Stimulated activated CD4-positive, alpha-beta T cell treated with anti-CD3 and anti-CD28 coated beads, Interleukin-4, amount 100 ng/mL, for 48 hours (primary cell): ENCODE results near the gene MMP25.
"Not testable (repeated sequence)": the region's sequence is repeated elsewhere in the genome, so short reads cannot be mapped to it uniquely, and the experiment has no call there.

Experiments used
- DNase-seq, 2 donors: peaks; one replicate each; pipeline ENCODE4 v3.0.0-alpha.2; 2020; ENCODE audit warnings: low read depth in 2 of 2

MMP25 gene

GRCh38 chr16:3056336-3057180 is 10.2 kb downstream of the MMP25 start:
- no peak for DNase-seq

GRCh38 chr16:3057181-3058138 is 11.1 kb downstream of the MMP25 start:
- DNase-seq, result no peak

GRCh38 chr16:3058139-3059030 is 12.0 kb downstream of the MMP25 start:
- no peak for DNase-seq

DNA sequence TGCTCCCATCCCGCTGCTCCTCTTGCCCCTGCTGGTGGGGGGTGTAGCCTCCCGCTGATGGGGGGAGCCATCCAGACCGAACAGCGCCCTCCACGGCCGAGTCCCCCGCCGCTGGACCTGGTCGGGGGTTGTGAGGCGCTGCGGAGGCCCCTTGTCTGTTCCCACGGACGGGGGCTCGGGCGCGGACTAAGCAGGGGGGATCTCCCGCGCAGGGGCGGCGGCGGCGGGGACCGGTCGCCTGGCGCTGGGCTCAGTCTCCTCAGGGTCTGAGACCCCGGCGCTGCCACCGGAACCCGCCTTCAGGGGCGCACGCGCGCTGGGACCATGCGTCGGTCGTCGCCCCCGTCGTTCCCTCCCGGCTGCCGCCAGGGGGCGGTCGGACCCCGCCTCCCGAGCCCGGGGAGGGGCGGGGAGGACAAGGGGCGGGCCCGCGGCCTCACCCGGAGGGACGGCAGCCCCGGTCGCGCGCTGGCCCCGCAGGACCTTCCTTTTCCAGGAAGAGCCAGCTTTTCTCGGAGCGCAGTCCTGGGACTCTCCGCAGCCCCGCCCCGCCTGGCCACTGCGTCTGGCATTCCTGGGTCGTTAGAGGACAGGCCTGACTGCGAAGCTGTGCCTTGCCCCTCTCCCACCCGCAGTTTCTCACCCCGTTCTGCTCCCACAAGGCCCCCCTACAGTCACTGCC is 12.8 kb downstream of the MMP25 start:
- peak; percentile 83 to 84 for DNase-seq

- no peak for DNase-seq
Measured at GRCh38 chr16:3059723-3060242, 13.4 kb downstream of the MMP25 start.

DNA sequence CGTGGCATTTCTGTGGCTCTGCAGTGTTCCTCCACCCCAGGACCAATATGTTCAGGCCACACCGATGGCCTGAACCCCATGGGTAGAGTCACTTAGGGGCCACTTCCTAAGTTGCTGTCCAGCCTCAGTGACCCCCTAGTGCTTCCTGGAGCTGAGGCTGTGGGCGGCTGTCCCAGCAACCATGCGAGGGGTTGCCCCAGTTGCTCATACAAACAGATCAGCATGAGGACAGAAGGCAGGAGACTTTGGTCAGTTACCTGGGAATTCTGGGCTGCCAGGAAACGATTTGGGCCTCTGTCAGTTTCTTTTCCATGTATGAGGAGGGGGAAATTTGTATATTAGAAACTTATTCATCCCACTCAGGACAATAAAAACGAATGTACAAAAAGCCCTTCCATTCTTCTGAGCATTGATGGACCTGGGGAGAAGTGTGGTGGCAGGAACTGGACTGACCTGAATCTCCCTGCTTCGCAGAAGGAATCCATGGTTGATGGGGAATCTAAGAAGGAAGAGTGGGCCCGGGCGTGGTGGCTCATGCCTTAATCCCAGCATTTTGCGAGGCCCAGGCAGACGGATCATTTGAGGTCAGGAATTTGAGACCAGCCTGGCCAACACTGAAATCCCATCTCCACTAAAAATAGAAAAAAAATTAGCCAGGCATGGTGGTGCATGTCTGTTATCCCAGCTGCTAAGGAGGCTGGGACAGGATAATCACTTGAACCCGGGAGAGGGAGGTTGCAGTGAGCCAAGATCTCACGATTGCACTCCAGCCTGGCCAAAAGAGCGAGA is 14.2 kb downstream of the MMP25 start:
- no peak for DNase-seq

GRCh38 chr16:3062553-3062952 is 16.2 kb downstream of the MMP25 start:
- DNase-seq, result no peak

DNA sequence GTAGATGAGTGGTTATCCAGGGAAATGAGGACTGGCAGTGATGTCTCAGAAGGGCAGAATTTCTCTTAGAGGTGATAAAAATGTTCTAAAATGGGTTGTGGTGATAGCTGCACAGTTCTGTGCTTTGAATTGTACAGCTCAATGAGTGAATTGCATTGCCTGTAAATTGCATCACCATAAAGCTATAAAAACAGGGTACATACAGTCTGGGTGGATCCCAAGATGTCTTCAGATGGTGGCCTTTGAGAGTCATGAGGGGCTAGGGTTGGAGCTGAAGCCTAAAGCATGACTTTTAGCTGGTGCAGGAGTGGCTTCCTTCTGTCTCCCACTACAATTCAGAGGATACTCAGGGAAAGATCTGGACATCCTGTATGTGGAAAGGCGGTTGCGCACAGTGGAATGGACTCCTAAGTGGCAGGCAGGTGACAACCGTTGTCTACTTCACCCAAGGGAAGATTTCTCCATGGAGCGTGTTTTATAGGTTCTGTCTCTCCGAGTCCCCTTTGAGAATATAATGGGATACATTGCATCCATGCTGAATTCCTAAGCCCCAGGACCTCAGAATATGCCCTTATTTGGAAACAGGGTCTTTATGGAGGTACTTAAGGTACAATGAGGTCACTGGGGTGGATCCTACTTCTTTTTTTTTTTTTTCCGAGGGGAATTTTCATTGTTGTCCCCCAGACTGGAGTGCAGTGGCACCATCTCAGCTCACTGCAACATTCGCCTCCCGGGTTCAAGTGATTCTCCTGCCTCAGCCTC is 17.4 kb downstream of the MMP25 start:
- DNase-seq, result no peak

DNA sequence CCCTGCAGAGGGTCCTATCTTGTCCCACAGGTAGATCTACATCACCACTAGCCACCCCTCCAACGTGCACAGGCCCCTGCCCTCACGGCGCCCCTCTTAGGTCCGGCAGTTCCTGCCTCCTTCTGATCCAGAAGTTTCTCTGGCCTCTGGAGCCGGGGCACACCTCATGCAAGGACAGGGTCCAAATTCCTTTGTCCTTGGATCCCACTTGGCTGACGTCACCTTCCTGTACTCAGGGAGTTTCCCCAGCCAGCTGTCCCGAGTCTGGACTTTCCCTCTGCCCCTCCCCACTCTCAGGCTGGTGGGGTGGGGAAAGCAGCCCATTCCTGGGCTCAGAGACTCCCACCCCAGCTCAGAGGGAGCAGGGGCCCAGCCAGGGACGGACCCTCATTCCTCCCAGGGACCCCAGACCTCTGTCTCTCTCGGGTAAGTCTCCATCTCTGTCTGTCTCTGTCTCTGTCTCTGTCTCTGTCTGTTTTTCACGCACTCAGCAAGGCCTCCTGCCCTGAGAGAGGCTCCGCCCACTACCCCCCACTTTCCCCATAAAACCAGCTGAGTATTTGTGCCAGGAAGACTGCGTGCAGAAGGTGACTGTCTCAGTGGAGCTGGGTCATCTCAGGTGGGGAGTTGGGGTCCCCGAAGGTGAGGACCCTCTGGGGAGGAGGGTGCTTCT is 18.8 kb downstream of the MMP25 start, which contains the start of gene IL32:
IL32 (plus strand) TSS at position 572 of the 673 bp plus-strand sequence. CDS start 172 bp downstream, outside the sequence.
- DNase-seq, result peak; percentile 56 to 74

- no peak for DNase-seq
Measured at GRCh38 chr16:3065742-3066439, 19.5 kb downstream of the MMP25 start.

GRCh38 chr16:3066440-3066748 is 20.0 kb downstream of the MMP25 start:
- DNase-seq, result no peak

- DNase-seq, result no peak
Measured at GRCh38 chr16:3068487-3068886, 22.1 kb downstream of the MMP25 start.

DNA sequence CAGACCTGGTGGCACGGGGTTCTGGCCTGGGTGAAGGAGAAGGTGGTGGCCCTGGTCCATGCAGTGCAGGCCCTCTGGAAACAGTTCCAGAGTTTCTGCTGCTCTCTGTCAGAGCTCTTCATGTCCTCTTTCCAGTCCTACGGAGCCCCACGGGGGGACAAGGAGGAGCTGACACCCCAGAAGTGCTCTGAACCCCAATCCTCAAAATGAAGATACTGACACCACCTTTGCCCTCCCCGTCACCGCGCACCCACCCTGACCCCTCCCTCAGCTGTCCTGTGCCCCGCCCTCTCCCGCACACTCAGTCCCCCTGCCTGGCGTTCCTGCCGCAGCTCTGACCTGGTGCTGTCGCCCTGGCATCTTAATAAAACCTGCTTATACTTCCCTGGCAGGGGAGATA is 22.8 kb downstream of the MMP25 start:
- not testable (repeated sequence) for DNase-seq

- DNase-seq, result no peak
Measured at GRCh38 chr16:3070608-3071111, 24.3 kb downstream of the MMP25 start.

- no peak for DNase-seq
Measured at GRCh38 chr16:3071655-3072054, 25.3 kb downstream of the MMP25 start.

DNA sequence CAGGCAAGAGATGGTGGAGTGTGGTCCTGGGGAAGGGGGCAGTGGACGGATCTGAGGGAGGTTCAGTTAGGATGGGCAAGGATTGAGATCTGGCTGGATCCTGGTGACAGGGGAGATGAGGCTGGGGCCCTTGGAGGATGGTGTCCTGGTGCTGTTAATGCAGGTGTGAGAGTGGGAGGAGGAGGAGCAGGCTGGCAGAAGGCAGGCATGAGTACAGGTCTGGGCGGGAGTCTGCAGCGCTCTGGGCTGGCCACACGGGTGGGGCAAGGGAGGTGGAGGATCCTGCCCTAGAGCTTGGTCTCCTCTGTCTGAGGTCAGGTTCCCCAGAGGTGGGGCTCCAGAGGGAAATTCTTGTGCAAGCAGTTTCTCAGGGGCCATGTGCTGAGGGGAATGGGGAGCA is 25.8 kb downstream of the MMP25 start:
- not testable (repeated sequence) for DNase-seq

DNA sequence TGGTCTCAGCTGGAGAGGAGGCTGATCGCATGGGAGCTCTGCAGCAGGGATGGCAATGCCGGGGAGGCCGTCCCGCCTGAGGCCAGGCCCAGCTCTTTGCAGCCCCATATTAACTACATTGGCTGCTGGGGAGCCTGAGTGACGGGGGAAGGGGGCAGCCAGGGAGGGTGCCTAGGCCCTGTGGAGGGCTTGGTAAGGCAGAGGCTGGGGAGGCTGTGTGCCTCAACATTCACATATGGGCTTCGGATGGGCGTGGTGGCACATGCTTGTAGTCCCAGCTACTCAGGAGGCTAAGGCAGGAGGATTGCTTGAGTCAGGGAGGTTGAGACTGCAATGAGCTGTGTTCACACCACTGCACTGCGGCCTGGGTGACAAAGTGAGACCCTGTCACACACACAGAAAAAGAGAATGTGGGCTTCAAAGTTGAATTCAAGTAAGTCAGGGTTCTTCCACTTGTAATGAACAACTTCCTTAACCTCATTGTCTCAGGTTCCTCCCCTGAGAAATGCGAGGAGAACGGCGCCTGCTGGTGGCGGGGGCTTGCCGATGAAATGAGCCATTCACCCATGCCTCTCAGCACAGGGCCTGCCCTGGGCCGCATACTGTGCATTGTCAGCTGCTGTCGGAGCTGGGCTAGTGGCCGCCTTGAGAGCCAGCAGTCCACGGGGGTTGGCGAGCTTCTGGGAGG is 26.4 kb downstream of the MMP25 start:
- DNase-seq, result not testable (repeated sequence)
